Measurements from ENCODE around the gene ZNF532.

Gene ZNF532

GRCh38 chr18:58902961-58903360, 38.3 kb downstream of the ZNF532 start:
- Histone ChIP-seq H3K4me3 (ENCODE audit: low read depth, low read length, poor library complexity, severe bottlenecking) (no peak overlapping the region), H3K9me3 (ENCODE audit: low read length) (no peaks in the 10 kb centered on the region), H3K36me3 (ENCODE audit: insufficient read depth, low read length) (peaks cover 77% of the 10 kb centered on the region), H3K9me2 (ENCODE audit: low read depth, low read length) (no peaks in the 10 kb centered on the region), H3K4me1 (ENCODE audit: insufficient read depth, low read length, severe bottlenecking) (peaks cover 86% of the 10 kb centered on the region), H3K4me2 (ENCODE audit: low read length) (no peak overlapping the region), H3K27ac (ENCODE audit: low read depth, low read length, poor library complexity, severe bottlenecking) (no peak overlapping the region), H3K79me2 (ENCODE audit: insufficient read depth, low read length) (peaks cover 96% of the 10 kb centered on the region), H4K20me1 (ENCODE audit: insufficient read depth, low read length) (no peaks in the 10 kb centered on the region), H3K27me3 (ENCODE audit: insufficient read depth, low read length) (no peaks in the 10 kb centered on the region), H3F3A (ENCODE audit: insufficient read depth, low read length) (no peaks in the 10 kb centered on the region), H3K9ac (ENCODE audit: low read length) (no peak overlapping the region), H2AFZ (ENCODE audit: low read length) (no peak overlapping the region)
- TF ChIP-seq EZH2 (IDR thresholded peaks at IDR 0.05; ENCODE audit: borderline replicate concordance, low read length) (no peak), CTCF (IDR thresholded peaks at IDR 0.05; ENCODE audit: low read length) (no peak)

GRCh38 chr18:58903533-58903932, 38.9 kb downstream of the ZNF532 start:
- Histone ChIP-seq H3K4me1 (ENCODE audit: insufficient read depth, low read length, severe bottlenecking) (peaks cover 86% of the 10 kb centered on the region), H2AFZ (ENCODE audit: low read length) (no peak overlapping the region), H3K4me3 (ENCODE audit: low read depth, low read length, poor library complexity, severe bottlenecking) (no peak overlapping the region), H3K27me3 (ENCODE audit: insufficient read depth, low read length) (no peaks in the 10 kb centered on the region), H4K20me1 (ENCODE audit: insufficient read depth, low read length) (no peaks in the 10 kb centered on the region), H3K9ac (ENCODE audit: low read length) (no peak overlapping the region), H3K9me3 (ENCODE audit: low read length) (no peaks in the 10 kb centered on the region), H3K79me2 (ENCODE audit: insufficient read depth, low read length) (peaks cover 96% of the 10 kb centered on the region), H3K27ac (ENCODE audit: low read depth, low read length, poor library complexity, severe bottlenecking) (peak overlapping the region; percentile 6), H3K9me2 (ENCODE audit: low read depth, low read length) (no peaks in the 10 kb centered on the region), H3K4me2 (ENCODE audit: low read length) (no peak overlapping the region), H3F3A (ENCODE audit: insufficient read depth, low read length) (no peaks in the 10 kb centered on the region), H3K36me3 (ENCODE audit: insufficient read depth, low read length) (peaks cover 80% of the 10 kb centered on the region)
- no peak for TF ChIP-seq EZH2 (IDR thresholded peaks at IDR 0.05; ENCODE audit: borderline replicate concordance, low read length)

- H3K27ac ChIP-seq (ENCODE audit: low read depth, low read length, poor library complexity, severe bottlenecking), result peak overlapping the region; percentile 66
- H4K20me1 ChIP-seq (ENCODE audit: insufficient read depth, low read length), result no peaks in the 10 kb centered on the region
- H3K4me1 ChIP-seq (ENCODE audit: insufficient read depth, low read length, severe bottlenecking), result peaks cover 79% of the 10 kb centered on the region
- no peaks in the 10 kb centered on the region for H3K9me3 ChIP-seq (ENCODE audit: low read length)
- H3K9ac ChIP-seq (ENCODE audit: low read length), result peak overlapping the region; percentile 19; the same call in 1 of the 2 replicates
- no peak overlapping the region for H2AFZ ChIP-seq (ENCODE audit: low read length)
- H3K36me3 ChIP-seq (ENCODE audit: insufficient read depth, low read length), result peaks cover 83% of the 10 kb centered on the region
- TF ChIP-seq CTCF (IDR thresholded peaks at IDR 0.05; ENCODE audit: low read length), result no peak
- no peak for TF ChIP-seq EZH2 (IDR thresholded peaks at IDR 0.05; ENCODE audit: borderline replicate concordance, low read length)
- H3F3A ChIP-seq (ENCODE audit: insufficient read depth, low read length), result no peaks in the 10 kb centered on the region
- H3K9me2 ChIP-seq (ENCODE audit: low read depth, low read length), result no peaks in the 10 kb centered on the region
- H3K4me2 ChIP-seq (ENCODE audit: low read length), result peak overlapping the region; percentile 50
- peak overlapping the region; percentile 27 for H3K4me3 ChIP-seq (ENCODE audit: low read depth, low read length, poor library complexity, severe bottlenecking)
- H3K27me3 ChIP-seq (ENCODE audit: insufficient read depth, low read length), result no peaks in the 10 kb centered on the region
- peaks cover 94% of the 10 kb centered on the region for H3K79me2 ChIP-seq (ENCODE audit: insufficient read depth, low read length)
These were observed 41.2 kb downstream of the ZNF532 start for GRCh38 chr18:58905777-58906428.

- Histone ChIP-seq H3K4me1 (ENCODE audit: insufficient read depth, low read length, severe bottlenecking) (peaks cover 81% of the 10 kb centered on the region), H3K9me3 (ENCODE audit: low read length) (no peaks in the 10 kb centered on the region), H4K20me1 (ENCODE audit: insufficient read depth, low read length) (no peaks in the 10 kb centered on the region), H3K4me3 (ENCODE audit: low read depth, low read length, poor library complexity, severe bottlenecking) (no peak overlapping the region), H3K79me2 (ENCODE audit: insufficient read depth, low read length) (peaks cover 96% of the 10 kb centered on the region), H3K27ac (ENCODE audit: low read depth, low read length, poor library complexity, severe bottlenecking) (peak overlapping the region; percentile 66), H3K36me3 (ENCODE audit: insufficient read depth, low read length) (peaks cover 85% of the 10 kb centered on the region), H3K4me2 (ENCODE audit: low read length) (no peak overlapping the region), H3K27me3 (ENCODE audit: insufficient read depth, low read length) (no peaks in the 10 kb centered on the region), H3K9me2 (ENCODE audit: low read depth, low read length) (no peaks in the 10 kb centered on the region), H3F3A (ENCODE audit: insufficient read depth, low read length) (no peaks in the 10 kb centered on the region), H2AFZ (ENCODE audit: low read length) (no peak overlapping the region), H3K9ac (ENCODE audit: low read length) (no peak overlapping the region)
- TF ChIP-seq EZH2 (IDR thresholded peaks at IDR 0.05; ENCODE audit: borderline replicate concordance, low read length), result no peak
- no peak for TF ChIP-seq CTCF (IDR thresholded peaks at IDR 0.05; ENCODE audit: low read length)
These were observed 43.3 kb downstream of the ZNF532 start for GRCh38 chr18:58908006-58908405.

Data from OCI-LY1 (cell line).